ENCODE data around the gene PCGF1. TPM values are rescaled to one million over a fixed set of nuclear protein-coding genes. Genes with fewer than 3 reads are reported as not detected.

The PCGF1 gene
- total and polyA plus RNA-seq, 2 of the 13 experiments (the other 11 are each of a cell fraction or from before 2014, with no cell fraction given): 20.4 to 22.6 TPM

DNA sequence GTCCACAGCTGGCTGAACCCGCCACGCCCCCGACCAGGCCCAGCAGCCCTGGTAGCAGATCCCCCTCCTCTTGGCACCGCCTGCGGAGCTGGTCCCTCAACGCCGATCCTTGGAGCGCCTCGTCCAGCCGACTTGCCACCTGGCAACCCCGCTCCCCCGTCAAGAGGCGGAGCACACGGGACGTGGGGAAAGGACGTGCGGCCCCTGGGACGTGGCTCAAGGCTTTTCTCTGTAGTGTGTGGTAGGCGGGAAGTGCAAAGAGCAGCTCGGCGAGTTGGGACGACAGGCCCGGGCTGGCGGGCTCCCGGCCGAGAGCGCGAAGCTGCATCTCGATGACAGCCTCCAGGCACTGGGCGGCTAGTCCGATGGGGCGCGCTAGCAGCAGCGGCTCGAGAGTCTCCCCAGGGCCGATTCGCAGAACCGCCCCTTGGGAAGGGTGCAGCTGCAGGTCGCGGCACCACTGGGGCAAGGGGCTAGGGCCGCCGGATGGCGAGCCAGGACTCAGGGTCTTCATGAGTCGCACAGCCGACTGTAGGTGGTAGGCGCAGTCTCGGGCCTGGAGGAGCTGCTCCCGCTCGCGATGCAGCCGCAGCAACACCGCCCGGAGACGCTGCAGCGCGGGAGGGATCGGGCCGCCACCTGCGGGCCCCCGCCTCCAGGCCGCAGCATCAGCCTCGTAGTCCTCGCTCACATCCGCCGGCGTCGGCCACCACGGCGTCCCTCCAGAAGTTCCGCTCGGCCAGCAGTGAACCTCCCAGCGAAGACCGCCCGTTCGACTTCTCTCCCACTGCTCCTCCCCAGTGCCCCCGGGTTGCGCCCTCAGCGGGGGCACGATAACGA lies 25.3 kb downstream of the PCGF1 start (continued):
- TF ChIP-seq ZNF749 (CRISPR knock-in tag; IDR thresholded peaks at IDR 0.05; ENCODE audit: borderline replicate concordance) (no peak; the same call in none of the 2 replicates), THAP8 (CRISPR knock-in tag; IDR thresholded peaks at IDR 0.05; ENCODE audit: borderline replicate concordance) (no peak; the same call in none of the 2 replicates), PRDM4 (CRISPR knock-in tag; IDR thresholded peaks at IDR 0.05; ENCODE audit: borderline replicate concordance) (0 out of 2 replicates have a peak, but pooled peaks have one; percentile 15), ZNF784 (CRISPR knock-in tag; IDR thresholded peaks at IDR 0.05; ENCODE audit: borderline replicate concordance) (peak; percentile 79; the same call in 1 of the 2 replicates), TBP (CRISPR knock-in tag; IDR thresholded peaks at IDR 0.05) (0 out of 2 replicates have a peak, but pooled peaks have one; percentile 22), STAG1 (CRISPR knock-in tag; IDR thresholded peaks at IDR 0.05) (peak; percentile 28), ZNF383 (CRISPR knock-in tag; IDR thresholded peaks at IDR 0.05; ENCODE audit: borderline replicate concordance) (peak; percentile 67; the same call in 1 of the 2 replicates), ZC3H13 (CRISPR knock-in tag; IDR thresholded peaks at IDR 0.05) (peak; percentile 60; the same call in 1 of the 2 replicates), ZSCAN25 (CRISPR knock-in tag; IDR thresholded peaks at IDR 0.05) (peak; percentile 53; the same call in 1 of the 2 replicates), SMAD9 (CRISPR knock-in tag; IDR thresholded peaks at IDR 0.05) (peak; percentile 25; the same call in 1 of the 2 replicates), KLF9 (CRISPR knock-in tag; IDR thresholded peaks at IDR 0.05; ENCODE audit: low read depth) (0 out of 2 replicates have a peak, but pooled peaks have one; percentile 26), EEA1 (CRISPR knock-in tag; IDR thresholded peaks at IDR 0.05; ENCODE audit: borderline replicate concordance) (peak; percentile 73), FOSL1 (CRISPR knock-in tag; IDR thresholded peaks at IDR 0.05; ENCODE audit: borderline replicate concordance) (0 out of 2 replicates have a peak, but pooled peaks have one; percentile 8), MAFG (CRISPR knock-in tag; IDR thresholded peaks at IDR 0.05) (no peak), TOPORS (CRISPR knock-in tag; IDR thresholded peaks at IDR 0.05) (peak; percentile 62), ISL2 (CRISPR knock-in tag; IDR thresholded peaks at IDR 0.05) (peak; percentile 66; the same call in 1 of the 2 replicates), ZNF572 (CRISPR knock-in tag; IDR thresholded peaks at IDR 0.05) (0 out of 2 replicates have a peak, but pooled peaks have one; percentile 76)
- TF ChIP-seq, protein P1, sequence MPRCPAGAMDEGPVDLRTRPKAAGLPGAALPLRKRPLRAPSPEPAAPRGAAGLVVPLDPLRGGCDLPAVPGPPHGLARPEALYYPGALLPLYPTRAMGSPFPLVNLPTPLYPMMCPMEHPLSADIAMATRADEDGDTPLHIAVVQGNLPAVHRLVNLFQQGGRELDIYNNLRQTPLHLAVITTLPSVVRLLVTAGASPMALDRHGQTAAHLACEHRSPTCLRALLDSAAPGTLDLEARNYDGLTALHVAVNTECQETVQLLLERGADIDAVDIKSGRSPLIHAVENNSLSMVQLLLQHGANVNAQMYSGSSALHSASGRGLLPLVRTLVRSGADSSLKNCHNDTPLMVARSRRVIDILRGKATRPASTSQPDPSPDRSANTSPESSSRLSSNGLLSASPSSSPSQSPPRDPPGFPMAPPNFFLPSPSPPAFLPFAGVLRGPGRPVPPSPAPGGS (CRISPR knock-in tag; IDR thresholded peaks at IDR 0.05): peak; percentile 91
- TF ChIP-seq, protein P2, sequence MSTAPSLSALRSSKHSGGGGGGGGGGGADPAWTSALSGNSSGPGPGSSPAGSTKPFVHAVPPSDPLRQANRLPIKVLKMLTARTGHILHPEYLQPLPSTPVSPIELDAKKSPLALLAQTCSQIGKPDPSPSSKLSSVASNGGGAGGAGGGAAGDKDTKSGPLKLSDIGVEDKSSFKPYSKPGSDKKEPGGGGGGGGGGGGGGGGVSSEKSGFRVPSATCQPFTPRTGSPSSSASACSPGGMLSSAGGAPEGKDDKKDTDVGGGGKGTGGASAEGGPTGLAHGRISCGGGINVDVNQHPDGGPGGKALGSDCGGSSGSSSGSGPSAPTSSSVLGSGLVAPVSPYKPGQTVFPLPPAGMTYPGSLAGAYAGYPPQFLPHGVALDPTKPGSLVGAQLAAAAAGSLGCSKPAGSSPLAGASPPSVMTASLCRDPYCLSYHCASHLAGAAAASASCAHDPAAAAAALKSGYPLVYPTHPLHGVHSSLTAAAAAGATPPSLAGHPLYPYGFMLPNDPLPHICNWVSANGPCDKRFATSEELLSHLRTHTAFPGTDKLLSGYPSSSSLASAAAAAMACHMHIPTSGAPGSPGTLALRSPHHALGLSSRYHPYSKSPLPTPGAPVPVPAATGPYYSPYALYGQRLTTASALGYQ (CRISPR knock-in tag; IDR thresholded peaks at IDR 0.05): peak; percentile 58; the same call in 1 of the 2 replicates
- TF ChIP-seq, protein P3, sequence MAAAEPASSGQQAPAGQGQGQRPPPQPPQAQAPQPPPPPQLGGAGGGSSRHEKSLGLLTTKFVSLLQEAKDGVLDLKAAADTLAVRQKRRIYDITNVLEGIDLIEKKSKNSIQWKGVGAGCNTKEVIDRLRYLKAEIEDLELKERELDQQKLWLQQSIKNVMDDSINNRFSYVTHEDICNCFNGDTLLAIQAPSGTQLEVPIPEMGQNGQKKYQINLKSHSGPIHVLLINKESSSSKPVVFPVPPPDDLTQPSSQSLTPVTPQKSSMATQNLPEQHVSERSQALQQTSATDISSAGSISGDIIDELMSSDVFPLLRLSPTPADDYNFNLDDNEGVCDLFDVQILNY (CRISPR knock-in tag; conservative IDR thresholded peaks at IDR 0.05): no peak
